ENCODE measurements around the gene MRFAP1.
A peak's percentile ranks its signal among the peaks of the same experiment; 100 is the strongest.

The MRFAP1 gene

DNA sequence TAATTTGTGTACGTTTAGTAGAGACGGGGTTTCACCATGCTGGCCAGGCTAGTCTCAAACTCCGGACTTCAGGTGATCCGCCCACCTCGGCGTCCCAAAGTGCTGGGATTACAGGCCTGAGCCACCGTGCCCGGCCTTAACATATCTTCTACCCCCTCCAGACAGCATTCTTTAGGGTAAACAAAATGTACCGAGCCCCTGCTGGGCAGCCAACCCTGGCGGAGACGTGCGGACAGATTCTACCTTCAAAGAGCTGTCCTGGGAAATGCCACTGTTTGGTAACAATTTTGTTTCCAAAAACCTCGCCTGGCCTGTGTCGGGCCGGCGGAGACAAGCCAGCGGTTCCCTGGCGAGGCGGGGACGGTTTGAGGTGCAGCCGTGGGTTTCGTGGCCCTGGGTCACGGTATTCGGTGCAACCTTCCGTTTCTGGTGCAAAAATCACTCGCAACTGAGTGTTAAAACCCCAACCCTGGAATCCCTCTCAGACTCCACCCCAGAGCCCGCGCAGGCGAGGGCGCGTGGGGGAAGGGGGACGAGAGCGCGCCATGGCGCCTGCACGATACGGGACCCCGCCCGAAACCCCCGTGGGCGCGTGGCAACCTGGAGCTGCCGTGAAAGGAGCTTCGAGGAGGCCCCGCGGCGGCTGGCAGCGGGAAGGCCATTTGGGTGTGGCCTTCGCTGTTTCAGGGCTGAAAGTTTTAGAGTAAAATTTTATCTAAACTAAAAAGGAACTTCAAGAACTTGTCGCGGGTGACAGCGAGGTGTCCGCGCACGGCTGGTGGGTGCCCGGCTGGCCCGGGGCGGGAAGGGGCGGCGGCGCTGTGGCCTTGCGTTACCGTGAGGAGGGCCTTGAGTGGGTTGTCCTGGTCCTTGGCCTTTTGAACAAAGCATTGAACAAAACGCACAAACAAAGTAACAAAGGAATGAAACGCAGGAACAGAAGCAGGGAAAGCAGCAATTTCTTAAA, 17.0 kb downstream of the MRFAP1 start:
- H3K4me3 ChIP-seq (replicated peaks in 1 of 2; ENCODE audit: low read depth in 2 of 2, low read length in 2 of 2) = no peak overlapping the region
- DNase-seq (ENCODE audit: low read depth in 2 of 2) = no peak
- TF ChIP-seq CTCF (IDR thresholded peaks at IDR 0.05; ENCODE audit: low read depth, low read length) = no peak

- TF ChIP-seq CTCF (IDR thresholded peaks at IDR 0.05; ENCODE audit: low read depth, low read length) = no peak
- no peak overlapping the region for H3K4me3 ChIP-seq (replicated peaks in 1 of 2; ENCODE audit: low read depth in 2 of 2, low read length in 2 of 2)
- no peak for DNase-seq (ENCODE audit: low read depth in 2 of 2)
Measured at GRCh38 chr4:6658209-6658595, 17.7 kb downstream of the MRFAP1 start.

- peak overlapping the region; percentile 1 to 33 for H3K4me3 ChIP-seq (replicated peaks in 1 of 2; ENCODE audit: low read depth in 2 of 2, low read length in 2 of 2)
- DNase-seq (ENCODE audit: low read depth in 2 of 2) = peak; percentile 42 to 46
- no peak for TF ChIP-seq CTCF (IDR thresholded peaks at IDR 0.05; ENCODE audit: low read depth, low read length)
Measured at GRCh38 chr4:6658597-6659075, 18.2 kb downstream of the MRFAP1 start.

DNA sequence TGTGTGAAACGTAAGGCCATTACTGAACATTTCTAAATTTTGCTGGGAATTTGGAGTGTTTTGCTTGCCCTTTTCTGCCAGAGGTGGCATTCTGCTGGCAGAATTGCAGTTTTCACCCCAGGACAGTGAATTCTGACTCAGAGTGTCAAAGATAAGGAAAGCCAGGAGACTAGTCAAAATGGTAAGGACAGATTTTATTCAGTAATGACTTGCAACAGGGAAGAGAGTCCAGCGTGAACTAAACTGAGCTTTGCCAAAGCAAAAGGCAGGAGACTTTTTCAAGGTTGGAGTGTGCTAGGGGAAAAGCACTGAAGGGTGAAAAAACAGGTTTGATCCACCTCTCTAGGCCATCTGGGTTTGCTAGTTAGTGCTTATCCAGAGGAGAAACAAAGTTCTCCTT, 19.4 kb downstream of the MRFAP1 start:
- no peak overlapping the region for H3K4me3 ChIP-seq (replicated peaks in 1 of 2; ENCODE audit: low read depth in 2 of 2, low read length in 2 of 2)
- DNase-seq (ENCODE audit: low read depth in 2 of 2) = peak in 1 of 2 donors; percentile 21

DNA sequence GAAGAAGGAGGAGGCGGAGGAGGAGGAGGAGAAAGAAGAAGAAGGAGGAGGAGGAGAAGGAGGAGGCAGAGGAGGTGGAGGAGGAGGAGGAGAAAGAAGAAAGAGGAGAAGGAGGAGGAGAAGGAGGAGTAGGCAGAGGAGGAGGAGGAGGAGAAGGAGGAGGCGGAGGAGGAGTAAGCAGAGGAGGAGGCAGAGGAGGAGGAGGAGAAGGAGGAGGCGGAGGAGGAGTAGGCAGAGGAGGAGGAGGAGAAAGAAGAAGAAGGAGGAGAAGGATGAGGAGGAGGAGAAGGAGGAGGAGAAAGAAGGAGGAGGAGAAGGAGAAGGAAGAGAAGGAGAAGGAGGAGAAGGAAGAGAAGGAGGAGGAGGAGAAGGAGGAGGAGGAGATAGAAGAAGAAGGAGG, 19.9 kb downstream of the MRFAP1 start:
- no peak for TF ChIP-seq CTCF (IDR thresholded peaks at IDR 0.05; ENCODE audit: low read depth, low read length)
- DNase-seq (ENCODE audit: low read depth in 2 of 2) = peak in 1 of 2 donors; percentile 34
- no peak overlapping the region for H3K4me3 ChIP-seq (replicated peaks in 1 of 2; ENCODE audit: low read depth in 2 of 2, low read length in 2 of 2)

More for the DNA sequence above, 19.4 kb downstream of the MRFAP1 start:
- no peak for TF ChIP-seq CTCF (IDR thresholded peaks at IDR 0.05; ENCODE audit: low read depth, low read length)

- peak in 1 of 2 donors; percentile 31 for DNase-seq (ENCODE audit: low read depth in 2 of 2)
- TF ChIP-seq CTCF (IDR thresholded peaks at IDR 0.05; ENCODE audit: low read depth, low read length) = no peak
Measured at GRCh38 chr4:6662591-6662990, 22.1 kb downstream of the MRFAP1 start.

More at GRCh38 chr4:6662591-6662990, 22.1 kb downstream of the MRFAP1 start:
- no peak overlapping the region for H3K4me3 ChIP-seq (replicated peaks in 1 of 2; ENCODE audit: low read depth in 2 of 2, low read length in 2 of 2)

Measured in cardiac fibroblast (primary cell).